ENCODE results near the gene ALG3. TPM values are rescaled to one million over a fixed set of nuclear protein-coding genes. Genes with fewer than 3 reads are reported as not detected.

ALG3 gene
- total RNA-seq, 4 donors from 2014 or later = 36.6 to 63.0 (median 59.2) TPM

DNA sequence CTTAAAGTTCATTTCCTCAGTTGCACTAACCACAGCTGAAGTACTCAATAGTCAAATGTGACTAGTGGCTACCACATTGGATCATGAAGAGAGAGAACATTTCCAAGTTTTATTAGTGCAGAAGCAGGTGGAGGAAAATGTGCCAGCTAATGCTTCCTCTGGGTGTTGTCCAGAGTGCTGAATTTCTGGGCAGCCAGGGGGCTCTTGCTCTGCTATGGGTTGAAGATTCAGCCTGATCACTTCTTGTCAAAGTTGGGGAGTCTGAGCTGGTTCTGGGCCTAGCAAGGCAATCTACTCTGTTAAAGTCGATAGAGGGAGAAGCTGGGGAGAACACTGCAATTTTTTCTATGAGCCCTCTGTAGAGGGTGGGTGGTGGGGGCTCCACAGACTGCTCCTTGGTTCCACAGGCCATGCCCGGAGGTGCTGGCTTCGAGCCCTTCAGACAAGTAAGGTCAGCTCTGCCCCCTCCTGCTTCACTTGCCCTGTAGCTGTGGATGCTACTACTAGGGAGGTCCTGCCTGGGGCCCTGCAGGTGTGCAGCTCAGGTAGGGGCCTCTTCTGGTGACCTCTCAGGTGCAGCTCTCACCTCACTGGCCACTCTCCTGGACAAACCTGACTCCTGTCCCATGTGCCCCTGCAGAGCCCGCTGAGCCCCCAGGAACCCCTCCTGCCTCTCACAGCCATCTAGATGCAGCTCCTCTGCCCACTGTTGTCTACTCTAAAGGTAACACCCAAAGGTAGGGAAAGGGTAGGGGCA lies 8.2 kb downstream of the ALG3 start:
- TF ChIP-seq EP300 (IDR thresholded peaks at IDR 0.05) (no peak), POLR2AphosphoS5 (IDR thresholded peaks at IDR 0.05) (no peak), POLR2A (IDR thresholded peaks at IDR 0.05) (no peak)
- TF ChIP-seq, protein P1, sequence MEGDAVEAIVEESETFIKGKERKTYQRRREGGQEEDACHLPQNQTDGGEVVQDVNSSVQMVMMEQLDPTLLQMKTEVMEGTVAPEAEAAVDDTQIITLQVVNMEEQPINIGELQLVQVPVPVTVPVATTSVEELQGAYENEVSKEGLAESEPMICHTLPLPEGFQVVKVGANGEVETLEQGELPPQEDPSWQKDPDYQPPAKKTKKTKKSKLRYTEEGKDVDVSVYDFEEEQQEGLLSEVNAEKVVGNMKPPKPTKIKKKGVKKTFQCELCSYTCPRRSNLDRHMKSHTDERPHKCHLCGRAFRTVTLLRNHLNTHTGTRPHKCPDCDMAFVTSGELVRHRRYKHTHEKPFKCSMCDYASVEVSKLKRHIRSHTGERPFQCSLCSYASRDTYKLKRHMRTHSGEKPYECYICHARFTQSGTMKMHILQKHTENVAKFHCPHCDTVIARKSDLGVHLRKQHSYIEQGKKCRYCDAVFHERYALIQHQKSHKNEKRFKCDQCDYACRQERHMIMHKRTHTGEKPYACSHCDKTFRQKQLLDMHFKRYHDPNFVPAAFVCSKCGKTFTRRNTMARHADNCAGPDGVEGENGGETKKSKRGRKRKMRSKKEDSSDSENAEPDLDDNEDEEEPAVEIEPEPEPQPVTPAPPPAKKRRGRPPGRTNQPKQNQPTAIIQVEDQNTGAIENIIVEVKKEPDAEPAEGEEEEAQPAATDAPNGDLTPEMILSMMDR (IDR thresholded peaks at IDR 0.05) = no peak
- 78% methylated on average over 4 of the region's 4 CpGs for WGBS
- no peaks in the 10 kb centered on the region for H3K9me3 ChIP-seq
- no peak for DNase-seq (ENCODE audit: low spot score in 2 of 2)
- no peak overlapping the region for H3K27ac ChIP-seq
- H3K4me1 ChIP-seq = peaks cover 8% of the 10 kb centered on the region
- no peaks in the 10 kb centered on the region for H3K27me3 ChIP-seq
- no peak overlapping the region for H3K4me3 ChIP-seq
- peaks cover 36% of the 10 kb centered on the region for H3K36me3 ChIP-seq

DNA sequence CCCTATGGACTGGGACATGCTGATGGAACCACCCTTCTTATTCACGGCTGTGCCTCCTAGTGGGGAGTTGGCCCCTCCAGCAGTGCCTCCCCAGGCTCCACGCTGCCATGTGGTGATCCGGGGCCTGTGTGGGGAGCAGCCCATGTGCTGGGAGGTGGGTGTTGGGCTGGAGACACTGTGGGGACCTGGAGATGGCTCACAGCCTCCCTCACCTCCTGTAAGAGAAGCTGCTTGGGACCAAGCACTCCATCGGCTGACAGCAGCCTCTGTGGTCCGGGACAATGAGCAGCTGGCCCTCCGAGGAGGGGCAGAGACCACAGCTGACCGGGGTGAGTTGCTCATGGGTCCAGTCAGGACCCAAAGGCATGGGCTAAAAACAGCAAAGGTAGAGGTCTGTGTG lies 9.1 kb downstream of the ALG3 start:
- DNase-seq (ENCODE audit: low spot score in 2 of 2) = no peak
- WGBS = 76% methylated on average over 4 of the region's 7 CpGs
- peaks cover 8% of the 10 kb centered on the region for H3K4me1 ChIP-seq
- no peaks in the 10 kb centered on the region for H3K9me3 ChIP-seq
- peaks cover 28% of the 10 kb centered on the region for H3K36me3 ChIP-seq
- TF ChIP-seq POLR2A (IDR thresholded peaks at IDR 0.05) = no peak
- no peak for TF ChIP-seq EP300 (IDR thresholded peaks at IDR 0.05)
- TF ChIP-seq POLR2AphosphoS5 (IDR thresholded peaks at IDR 0.05) = no peak
- TF ChIP-seq, protein P1 (IDR thresholded peaks at IDR 0.05) = no peak
- no peaks in the 10 kb centered on the region for H3K27me3 ChIP-seq
- no peak overlapping the region for H3K27ac ChIP-seq
- no peak overlapping the region for H3K4me3 ChIP-seq

DNA sequence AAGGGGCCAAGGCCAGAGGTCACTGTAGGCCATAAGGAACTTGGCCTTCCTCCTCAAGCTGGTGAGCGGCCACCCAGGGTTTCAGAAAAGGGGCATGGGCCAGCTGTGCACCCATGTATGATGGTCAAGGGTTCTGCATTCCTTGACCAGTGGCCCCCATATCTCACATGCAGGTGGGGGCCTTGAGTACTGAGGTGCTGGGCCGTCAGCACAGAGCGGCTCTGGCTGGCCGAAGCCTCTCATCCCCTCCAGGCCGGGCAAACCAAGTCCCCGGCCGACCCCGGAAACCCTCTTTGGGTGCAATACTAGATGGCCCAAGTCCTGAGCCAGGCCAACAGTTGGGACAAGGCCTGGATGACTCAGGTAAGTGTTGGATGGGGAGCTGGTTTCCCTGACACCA lies 9.5 kb downstream of the ALG3 start:
- WGBS = 86% methylated on average over 1 of the region's 8 CpGs
- Histone ChIP-seq H3K9me3 (no peaks in the 10 kb centered on the region), H3K27me3 (no peaks in the 10 kb centered on the region), H3K4me1 (peaks cover 8% of the 10 kb centered on the region), H3K27ac (no peak overlapping the region), H3K4me3 (no peak overlapping the region), H3K36me3 (peaks cover 23% of the 10 kb centered on the region)
- no peak for TF ChIP-seq EP300 (IDR thresholded peaks at IDR 0.05)
- TF ChIP-seq POLR2A (IDR thresholded peaks at IDR 0.05) = no peak
- no peak for TF ChIP-seq POLR2AphosphoS5 (IDR thresholded peaks at IDR 0.05)
- TF ChIP-seq, protein P1 (IDR thresholded peaks at IDR 0.05) = no peak
- no peak for DNase-seq (ENCODE audit: low spot score in 2 of 2)

DNA sequence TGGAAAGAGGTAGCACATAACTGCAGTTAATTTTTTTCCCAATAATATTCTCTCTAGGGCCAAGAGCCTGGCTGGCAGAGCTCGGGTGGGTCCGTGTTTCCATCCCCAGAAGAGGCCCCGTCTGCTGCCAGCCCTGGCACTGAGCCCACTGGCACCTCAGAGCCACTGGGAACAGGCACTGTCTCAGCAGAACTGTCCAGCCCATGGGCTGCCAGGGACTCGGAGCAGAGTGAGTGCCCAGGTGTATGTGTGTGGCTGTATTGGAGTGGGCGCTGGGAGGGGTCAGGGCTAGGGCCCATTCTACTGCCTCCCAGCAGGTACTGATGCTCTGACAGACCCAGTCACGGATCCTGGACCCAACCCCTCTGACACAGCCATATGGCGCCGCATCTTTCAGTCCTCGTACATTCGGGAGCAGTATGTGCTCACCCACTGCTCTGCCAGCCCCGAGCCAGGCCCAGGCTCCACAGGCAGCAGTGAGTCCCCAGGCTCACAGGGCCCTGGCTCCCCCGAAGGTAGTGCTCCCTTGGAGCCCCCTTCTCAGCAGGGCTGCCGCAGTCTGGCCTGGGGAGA lies 10.4 kb downstream of the ALG3 start:
- H3K9me3 ChIP-seq = no peaks in the 10 kb centered on the region
- H3K4me1 ChIP-seq = peaks cover 8% of the 10 kb centered on the region
- 55% methylated on average over 7 of the region's 13 CpGs for WGBS
- H3K27me3 ChIP-seq = peaks cover 2% of the 10 kb centered on the region
- TF ChIP-seq EP300 (IDR thresholded peaks at IDR 0.05) (no peak), POLR2A (IDR thresholded peaks at IDR 0.05) (no peak), POLR2AphosphoS5 (IDR thresholded peaks at IDR 0.05) (no peak)
- TF ChIP-seq, protein P1 (IDR thresholded peaks at IDR 0.05) = no peak
- H3K27ac ChIP-seq = no peak overlapping the region
- no peak overlapping the region for H3K4me3 ChIP-seq
- peaks cover 14% of the 10 kb centered on the region for H3K36me3 ChIP-seq
- DNase-seq (ENCODE audit: low spot score in 2 of 2) = no peak

DNA sequence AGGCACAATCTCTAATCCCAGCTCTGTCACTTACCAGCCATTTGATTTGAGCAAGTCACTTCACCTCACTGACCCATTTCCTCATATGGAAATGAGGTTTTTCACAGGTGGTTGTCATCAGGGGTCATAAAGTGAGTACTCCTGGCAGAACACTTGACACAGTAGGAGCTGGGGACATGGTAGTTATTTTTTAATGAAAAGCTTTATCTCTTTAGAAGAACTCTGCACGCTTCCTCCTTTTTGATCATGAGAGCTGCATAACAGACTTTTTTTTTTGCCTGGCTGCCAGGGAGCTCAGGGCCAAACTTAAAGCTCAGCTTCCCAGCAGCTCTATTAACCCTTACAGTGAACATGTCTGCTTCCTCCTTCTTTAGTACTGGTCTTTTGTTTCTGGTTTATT lies 11.0 kb downstream of the ALG3 start:
- H3K9me3 ChIP-seq = no peaks in the 10 kb centered on the region
- no peak for DNase-seq (ENCODE audit: low spot score in 2 of 2)
- TF ChIP-seq POLR2AphosphoS5 (IDR thresholded peaks at IDR 0.05) = no peak
- no peak for TF ChIP-seq POLR2A (IDR thresholded peaks at IDR 0.05)
- TF ChIP-seq EP300 (IDR thresholded peaks at IDR 0.05) = no peak
- TF ChIP-seq, protein P1 (IDR thresholded peaks at IDR 0.05) = no peak
- WGBS = 38% methylated on average over 1 of the region's 1 CpG
- H3K27ac ChIP-seq = no peak overlapping the region
- peaks cover 8% of the 10 kb centered on the region for H3K4me1 ChIP-seq
- no peak overlapping the region for H3K4me3 ChIP-seq
- H3K36me3 ChIP-seq = peaks cover 9% of the 10 kb centered on the region
- H3K27me3 ChIP-seq = peaks cover 7% of the 10 kb centered on the region

Data from suprapubic skin (tissue), 4 donors.